GM06990 (cell line): ENCODE measurements around the gene RASA3.

Experiments
- DNase-seq: peaks from one replicate; pipeline ENCODE4 v3.0.0-alpha.2; 2011; ENCODE audit not compliant: insufficient read length; ENCODE audit errors: extremely low read depth
- H3K27me3 ChIP-seq: replicated peaks from 2 replicates; pipeline ENCODE4 v1.6.0; 2011; ENCODE audit warnings: low read length; ENCODE audit not compliant: control insufficient read depth, insufficient read depth
- H3K36me3 ChIP-seq: 2 replicates; pipeline ENCODE4 v1.5.1; 2011; ENCODE audit warnings: low read length; ENCODE audit not compliant: control insufficient read depth, insufficient read depth
- H3K4me3 ChIP-seq: replicated peaks from 2 replicates; pipeline ENCODE4 v1.5.1; 2011; ENCODE audit warnings: low read depth, mild to moderate bottlenecking, control low read depth, low read length
- TF ChIP-seq, protein P1 (sequence below): IDR thresholded peaks from 2 replicates; pipeline ENCODE4 v1.5.1; 2011; ENCODE audit warnings: low read length, control low read depth, mild to moderate bottlenecking, inconsistent platforms; ENCODE audit not compliant: insufficient read depth, poor library complexity, severe bottlenecking

The RASA3 gene

DNA sequence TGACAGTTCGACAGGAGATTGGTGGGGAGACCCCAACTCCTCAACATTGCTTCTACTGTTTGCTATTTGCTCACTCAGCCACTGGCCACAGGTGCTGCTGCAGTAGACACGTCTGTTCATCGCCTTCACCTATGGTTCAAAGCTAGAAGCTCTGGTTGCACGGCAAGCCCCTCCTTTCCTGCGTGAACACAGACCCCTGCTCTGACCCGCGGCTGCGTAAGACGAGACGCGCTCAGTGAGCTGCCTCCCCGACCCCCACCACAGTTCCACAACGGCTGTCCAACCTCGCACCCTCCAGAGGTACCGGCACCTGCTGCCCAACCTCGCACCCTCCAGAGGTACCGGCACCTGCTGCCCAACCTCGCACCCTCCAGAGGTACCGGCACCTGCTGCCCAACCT is 6.8 kb downstream of the RASA3 start:
- TF ChIP-seq, protein P1, sequence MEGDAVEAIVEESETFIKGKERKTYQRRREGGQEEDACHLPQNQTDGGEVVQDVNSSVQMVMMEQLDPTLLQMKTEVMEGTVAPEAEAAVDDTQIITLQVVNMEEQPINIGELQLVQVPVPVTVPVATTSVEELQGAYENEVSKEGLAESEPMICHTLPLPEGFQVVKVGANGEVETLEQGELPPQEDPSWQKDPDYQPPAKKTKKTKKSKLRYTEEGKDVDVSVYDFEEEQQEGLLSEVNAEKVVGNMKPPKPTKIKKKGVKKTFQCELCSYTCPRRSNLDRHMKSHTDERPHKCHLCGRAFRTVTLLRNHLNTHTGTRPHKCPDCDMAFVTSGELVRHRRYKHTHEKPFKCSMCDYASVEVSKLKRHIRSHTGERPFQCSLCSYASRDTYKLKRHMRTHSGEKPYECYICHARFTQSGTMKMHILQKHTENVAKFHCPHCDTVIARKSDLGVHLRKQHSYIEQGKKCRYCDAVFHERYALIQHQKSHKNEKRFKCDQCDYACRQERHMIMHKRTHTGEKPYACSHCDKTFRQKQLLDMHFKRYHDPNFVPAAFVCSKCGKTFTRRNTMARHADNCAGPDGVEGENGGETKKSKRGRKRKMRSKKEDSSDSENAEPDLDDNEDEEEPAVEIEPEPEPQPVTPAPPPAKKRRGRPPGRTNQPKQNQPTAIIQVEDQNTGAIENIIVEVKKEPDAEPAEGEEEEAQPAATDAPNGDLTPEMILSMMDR: no peak
- Histone ChIP-seq H3K36me3 (peaks cover 1% of the 10 kb centered on the region), H3K27me3 (no peaks in the 10 kb centered on the region), H3K4me3 (no peak overlapping the region)
- DNase-seq: no peak

DNA sequence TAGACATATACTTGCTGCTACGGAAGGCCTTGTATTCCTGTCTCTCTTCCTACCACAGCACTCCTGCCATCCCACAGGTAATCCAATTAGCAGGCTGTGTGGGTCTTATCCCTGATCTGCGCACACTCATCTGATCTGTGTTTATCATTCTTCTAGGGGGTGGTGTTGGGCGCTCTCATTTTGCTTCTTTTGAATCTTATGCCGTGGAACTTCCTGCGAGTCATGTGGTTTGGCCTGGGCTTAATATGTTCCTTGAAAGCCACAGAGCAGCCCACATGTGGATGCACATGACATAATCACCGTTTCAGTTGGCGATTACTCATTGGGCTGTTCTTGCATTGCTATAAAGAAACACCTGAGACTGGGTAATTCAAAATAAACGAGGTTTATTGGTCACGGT is 7.5 kb downstream of the RASA3 start:
- H3K4me3 ChIP-seq: no peak overlapping the region
- TF ChIP-seq, protein P1: no peak
- H3K27me3 ChIP-seq: no peaks in the 10 kb centered on the region
- H3K36me3 ChIP-seq: peaks cover 1% of the 10 kb centered on the region
- DNase-seq: no peak

DNA sequence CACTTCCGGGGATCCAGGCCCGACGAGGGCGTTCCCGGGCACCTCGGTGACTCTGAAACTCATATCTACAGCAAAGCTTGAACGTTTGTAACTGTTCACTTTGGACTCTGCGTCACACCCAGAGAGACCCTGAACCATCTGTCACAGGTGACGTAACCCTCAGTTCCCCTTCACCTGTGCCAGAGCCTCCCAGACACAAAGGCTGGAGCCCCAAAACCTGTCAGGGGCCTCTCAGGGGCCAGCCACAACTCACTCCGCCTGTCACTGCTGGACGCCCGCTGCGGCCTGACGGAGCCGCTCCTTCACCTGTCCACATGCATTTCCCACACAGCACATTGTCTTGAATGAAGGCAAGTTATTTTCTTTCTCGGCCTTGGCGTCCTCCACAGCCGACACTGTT is 8.0 kb downstream of the RASA3 start:
- no peak overlapping the region for H3K4me3 ChIP-seq
- no peaks in the 10 kb centered on the region for H3K27me3 ChIP-seq
- DNase-seq: no peak
- H3K36me3 ChIP-seq: peaks cover 1% of the 10 kb centered on the region
- TF ChIP-seq, protein P1: no peak

DNA sequence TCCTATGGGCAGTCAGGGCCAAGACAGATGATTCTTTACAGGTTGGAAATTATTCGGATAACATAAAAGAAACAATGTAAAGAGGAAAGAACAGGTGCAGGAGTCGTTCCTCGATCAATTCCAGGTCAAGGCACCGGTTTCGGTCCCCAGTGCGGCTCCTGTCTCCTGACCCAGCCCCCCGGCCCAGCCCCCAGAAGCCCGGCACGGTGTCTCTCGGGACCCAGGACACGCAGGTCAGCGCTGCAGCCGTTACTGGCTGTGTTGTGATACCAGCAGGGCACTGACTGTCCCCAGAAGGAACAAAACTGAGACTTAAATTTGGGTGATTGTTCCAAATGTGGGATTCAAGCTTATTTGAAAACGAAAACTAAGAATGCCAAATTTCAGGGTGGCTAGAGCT is 8.5 kb downstream of the RASA3 start:
- DNase-seq: no peak
- Histone ChIP-seq H3K36me3 (peaks cover 1% of the 10 kb centered on the region), H3K4me3 (no peak overlapping the region), H3K27me3 (no peaks in the 10 kb centered on the region)
- TF ChIP-seq, protein P1: no peak

DNA sequence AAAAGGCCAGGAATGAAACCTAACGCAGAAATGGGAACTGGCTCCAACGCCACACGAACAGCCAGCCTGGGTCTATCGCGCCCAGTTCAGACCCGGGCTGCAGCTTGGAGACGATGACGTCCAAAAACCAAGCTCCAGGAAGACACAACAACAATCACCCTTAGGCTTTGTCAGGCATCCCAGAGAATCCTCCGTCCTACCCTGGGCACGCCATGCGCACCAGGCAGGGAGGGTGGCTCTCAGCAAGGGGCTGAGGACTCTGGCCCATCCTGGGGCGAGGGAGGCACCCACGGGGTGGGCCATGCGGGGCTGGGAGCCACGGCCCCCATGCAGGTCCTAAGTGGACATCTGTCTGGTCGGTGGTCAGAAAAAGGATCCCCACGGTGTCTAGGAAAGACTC is 9.0 kb downstream of the RASA3 start:
- H3K36me3 ChIP-seq: peaks cover 1% of the 10 kb centered on the region
- H3K4me3 ChIP-seq: no peak overlapping the region
- TF ChIP-seq, protein P1: no peak
- no peaks in the 10 kb centered on the region for H3K27me3 ChIP-seq
- no peak for DNase-seq

DNA sequence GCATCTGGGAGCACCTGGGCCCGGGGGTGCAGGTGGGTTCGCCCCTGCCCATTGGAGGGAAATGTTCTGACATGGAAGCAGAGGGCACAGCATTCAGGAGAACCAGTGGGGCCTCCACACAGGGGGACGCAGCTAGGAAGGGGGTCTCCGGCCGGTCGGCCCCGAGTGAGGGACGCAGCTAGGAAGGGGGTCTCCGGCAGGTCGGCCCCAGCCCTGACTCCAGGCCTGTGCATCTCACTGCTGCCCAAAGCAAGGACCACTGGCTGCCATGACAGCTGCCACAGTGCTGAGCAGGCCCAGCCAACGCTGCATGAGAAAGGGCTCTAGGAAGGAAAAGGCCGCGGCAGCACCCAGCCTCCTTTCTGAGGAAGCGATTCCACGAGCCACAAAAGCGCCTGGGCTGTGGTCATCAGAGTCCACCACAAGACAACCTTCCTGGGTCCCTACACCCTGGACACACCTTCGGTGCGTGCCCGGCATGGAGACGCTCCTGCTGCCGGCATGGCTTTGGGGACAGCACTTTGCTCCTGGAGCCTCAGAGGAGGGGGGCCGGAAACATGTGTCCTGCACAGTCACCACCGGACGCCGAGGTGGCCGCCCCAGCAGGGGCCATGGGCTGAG is 9.7 kb downstream of the RASA3 start:
- DNase-seq: no peak
- TF ChIP-seq, protein P1: no peak
- peaks cover 1% of the 10 kb centered on the region for H3K36me3 ChIP-seq
- H3K27me3 ChIP-seq: no peaks in the 10 kb centered on the region
- H3K4me3 ChIP-seq: no peak overlapping the region
